ENCODE measurements around the gene LMO7.

The LMO7 gene

GRCh38 chr13:75831389-75831788, 195.3 kb downstream of the LMO7 start:
- no peak for TF ChIP-seq CTCF (IDR thresholded peaks at IDR 0.05; ENCODE audit: low read depth, low read length, missing control alignments)
- Histone ChIP-seq H3K36me3 (replicated peaks) (peaks cover 37% of the 10 kb centered on the region), H3K27me3 (replicated peaks) (no peaks in the 10 kb centered on the region), H3K27ac (no peak overlapping the region), H3K4me3 (ENCODE audit: low read depth, low read length) (no peak overlapping the region)
- in situ Hi-C loops (cut with HindIII; ENCODE audit: low pct_ligation_motif_present, low sequenced_read_pairs): no loop called here
- DNase-seq: no peak

GRCh38 chr13:75832812-75833211, 196.7 kb downstream of the LMO7 start:
- no peak for DNase-seq
- H3K4me3 ChIP-seq (ENCODE audit: low read depth, low read length): no peak overlapping the region
- in situ Hi-C loops (cut with HindIII; ENCODE audit: low pct_ligation_motif_present, low sequenced_read_pairs): no loop called here
- H3K27ac ChIP-seq: no peak overlapping the region
- H3K27me3 ChIP-seq (replicated peaks): no peaks in the 10 kb centered on the region
- TF ChIP-seq CTCF (IDR thresholded peaks at IDR 0.05; ENCODE audit: low read depth, low read length, missing control alignments): no peak
- H3K36me3 ChIP-seq (replicated peaks): peaks cover 41% of the 10 kb centered on the region

GRCh38 chr13:75836441-75836840, 200.3 kb downstream of the LMO7 start:
- in situ Hi-C loops (cut with HindIII; ENCODE audit: low pct_ligation_motif_present, low sequenced_read_pairs): no loop called here
- no peak for DNase-seq
- TF ChIP-seq CTCF (IDR thresholded peaks at IDR 0.05; ENCODE audit: low read depth, low read length, missing control alignments): no peak

GRCh38 chr13:75838366-75839005, 202.4 kb downstream of the LMO7 start:
- DNase-seq: no peak
- no peaks in the 10 kb centered on the region for H3K27me3 ChIP-seq (replicated peaks)
- no peak for TF ChIP-seq CTCF (IDR thresholded peaks at IDR 0.05; ENCODE audit: low read depth, low read length, missing control alignments)
- no peak overlapping the region for H3K4me3 ChIP-seq (ENCODE audit: low read depth, low read length)
- peaks cover 67% of the 10 kb centered on the region for H3K36me3 ChIP-seq (replicated peaks)
- in situ Hi-C loops (cut with HindIII; ENCODE audit: low pct_ligation_motif_present, low sequenced_read_pairs): no loop called here
- no peak overlapping the region for H3K27ac ChIP-seq

More at GRCh38 chr13:75836441-75836840, 200.3 kb downstream of the LMO7 start:
- Histone ChIP-seq H3K4me3 (ENCODE audit: low read depth, low read length) (no peak overlapping the region), H3K36me3 (replicated peaks) (peaks cover 59% of the 10 kb centered on the region), H3K27me3 (replicated peaks) (no peaks in the 10 kb centered on the region), H3K27ac (no peak overlapping the region)

- no peak for TF ChIP-seq CTCF (IDR thresholded peaks at IDR 0.05; ENCODE audit: low read depth, low read length, missing control alignments)
- no peak for DNase-seq
- H3K36me3 ChIP-seq (replicated peaks): peaks cover 71% of the 10 kb centered on the region
- H3K4me3 ChIP-seq (ENCODE audit: low read depth, low read length): no peak overlapping the region
- no peaks in the 10 kb centered on the region for H3K27me3 ChIP-seq (replicated peaks)
- in situ Hi-C loops (cut with HindIII; ENCODE audit: low pct_ligation_motif_present, low sequenced_read_pairs): no loop called here
- H3K27ac ChIP-seq: no peak overlapping the region
Observed at GRCh38 chr13:75839406-75839805, 203.3 kb downstream of the LMO7 start.

GRCh38 chr13:75841905-75842304, 205.8 kb downstream of the LMO7 start:
- no peak for TF ChIP-seq CTCF (IDR thresholded peaks at IDR 0.05; ENCODE audit: low read depth, low read length, missing control alignments)
- Histone ChIP-seq H3K27ac (no peak overlapping the region), H3K36me3 (replicated peaks) (peaks cover 66% of the 10 kb centered on the region), H3K4me3 (ENCODE audit: low read depth, low read length) (no peak overlapping the region), H3K27me3 (replicated peaks) (no peaks in the 10 kb centered on the region)
- DNase-seq: no peak
- in situ Hi-C loops (cut with HindIII; ENCODE audit: low pct_ligation_motif_present, low sequenced_read_pairs): no loop called here
